Left forelimb (tissue), 1 donor: ENCODE results near the gene KRT16.
"Not testable (repeated sequence)": the region's sequence is repeated elsewhere in the genome, so short reads cannot be mapped to it uniquely, and the experiment has no call there.

Source experiments
- DNase-seq: peaks from one replicate; pipeline ENCODE4 v3.0.0-alpha.2; 2018; ENCODE audit warnings: low spot score

The KRT16 gene

GRCh38 chr17:41628073-41628370 is 15.5 kb upstream of the KRT16 start:
- not testable (repeated sequence) for DNase-seq

GRCh38 chr17:41627316-41628072 is 14.9 kb upstream of the KRT16 start:
- DNase-seq = no peak

- DNase-seq = not testable (repeated sequence)
Measured at GRCh38 chr17:41626914-41627295, 14.3 kb upstream of the KRT16 start.

GRCh38 chr17:41626028-41626913 is 13.7 kb upstream of the KRT16 start:
- not testable (repeated sequence) for DNase-seq

- peak; percentile 46 for DNase-seq
Measured at GRCh38 chr17:41625602-41626001, 13.0 kb upstream of the KRT16 start.

GRCh38 chr17:41624208-41625101 is 11.9 kb upstream of the KRT16 start, which contains the start of gene KRT17:
Gene KRT17, minus strand, starts transcription at chr17:41624575. Its CDS starts 66 bp downstream, at chr17:41624509.
- DNase-seq = peak; percentile 60

GRCh38 chr17:41623184-41623861 is 10.8 kb upstream of the KRT16 start:
- peak; percentile 52 for DNase-seq

GRCh38 chr17:41622340-41623183 is 10.0 kb upstream of the KRT16 start:
- DNase-seq = peak; percentile 40

- DNase-seq = no peak
Measured at GRCh38 chr17:41621916-41622315, 9.3 kb upstream of the KRT16 start.

GRCh38 chr17:41621435-41621817 is 8.9 kb upstream of the KRT16 start:
- not testable (repeated sequence) for DNase-seq

- no peak for DNase-seq
Measured at GRCh38 chr17:41620583-41621434, 8.2 kb upstream of the KRT16 start.

- not testable (repeated sequence) for DNase-seq
Measured at GRCh38 chr17:41619927-41620582, 7.5 kb upstream of the KRT16 start.

GRCh38 chr17:41619036-41619926 is 6.7 kb upstream of the KRT16 start:
- DNase-seq = no peak

GRCh38 chr17:41618341-41619035 is 5.9 kb upstream of the KRT16 start:
- no peak for DNase-seq

GRCh38 chr17:41617698-41618097 is 5.1 kb upstream of the KRT16 start:
- DNase-seq = no peak

GRCh38 chr17:41617136-41617535 is 4.6 kb upstream of the KRT16 start:
- no peak for DNase-seq

GRCh38 chr17:41616486-41616885 is 3.9 kb upstream of the KRT16 start:
- DNase-seq = not testable (repeated sequence)
